ENCODE measurements around the gene RPRD2. TPM values are rescaled to one million over a fixed set of nuclear protein-coding genes. Genes with fewer than 3 reads are reported as not detected.
A peak's percentile ranks its signal among the peaks of the same experiment; 100 is the strongest.

Gene RPRD2
- total RNA-seq, 2 donors from 2014 or later = 13.2 to 17.1 TPM

GRCh38 chr1:150486966-150487762 is 123.2 kb downstream of the RPRD2 start, which contains the start of gene TARS2:
TSS of gene TARS2 (plus strand) at chr1:150487419. CDS start at chr1:150487451, 32 bp downstream.
- 0 to 1% methylated on average over 23 to 30 of the region's 30 CpGs for WGBS, 2 donors
- Histone ChIP-seq H3K4me1 (peaks cover 7% of the 10 kb centered on the region), H3K27ac (peak within 1 kb of the TSS; percentile 18 to 83 (median 56)), H3K9me3 (no peaks in the 10 kb centered on the region), H3K4me3 (peak within 1 kb of the TSS; percentile 34 to 61), H3K27me3 (no peaks in the 10 kb centered on the region), H3K36me3 (replicated peaks in 1 of 2; ENCODE audit: insufficient read depth in 1 of 2, low read depth in 2 of 2) (peaks cover 0 to 4% of the 10 kb centered on the region in 2 donors)
- ATAC-seq (peak; percentile 100), DNase-seq (peak; percentile 96 to 99 (median 98))
- intact Hi-C loops (cut with DNase I) = no loop called here
- TF ChIP-seq POLR2A (IDR thresholded peaks at IDR 0.05) (peak; percentile 18 to 81 (median 75)), CTCF (IDR thresholded peaks at IDR 0.05) (peak in 5 of 7 experiments; percentile 19 to 77 (median 67))

DNA sequence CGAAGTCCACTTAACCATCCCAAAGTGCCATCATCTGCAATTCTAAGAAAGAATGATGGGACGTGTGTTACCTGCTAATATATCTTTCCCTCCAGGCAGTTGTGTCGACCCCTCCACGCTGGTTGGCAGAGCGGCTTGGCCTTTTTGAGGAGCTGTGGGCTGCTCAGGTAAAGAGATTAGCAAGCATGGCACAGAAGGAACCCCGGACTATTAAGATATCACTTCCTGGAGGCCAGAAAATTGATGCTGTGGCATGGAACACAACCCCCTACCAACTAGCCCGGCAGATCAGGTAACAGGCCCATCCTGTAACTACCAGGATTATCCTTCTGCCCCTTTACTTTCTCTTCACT is 123.8 kb downstream of the RPRD2 start:
- DNase-seq (no peak), ATAC-seq (no peak)
- TF ChIP-seq POLR2A (IDR thresholded peaks at IDR 0.05) = no peak
- TF ChIP-seq CTCF (IDR thresholded peaks at IDR 0.05) = no peak
- Histone ChIP-seq H3K36me3 (replicated peaks in 1 of 2; ENCODE audit: insufficient read depth in 1 of 2, low read depth in 2 of 2) (peaks cover 0 to 6% of the 10 kb centered on the region in 2 donors), H3K27ac (peak overlapping the region in 2 of 4 donors; percentile 67 to 83), H3K4me3 (peak overlapping the region; percentile 34 to 61), H3K4me1 (peaks cover 7% of the 10 kb centered on the region), H3K27me3 (no peaks in the 10 kb centered on the region), H3K9me3 (no peaks in the 10 kb centered on the region)
- intact Hi-C loops (cut with DNase I) = no loop called here
- WGBS, 2 donors = 0 to 2% methylated on average over 7 of the region's 7 CpGs

- no peak for ATAC-seq
- intact Hi-C loops (cut with DNase I) = no loop called here
- no peak for TF ChIP-seq POLR2A (IDR thresholded peaks at IDR 0.05)
- no peak for TF ChIP-seq CTCF (IDR thresholded peaks at IDR 0.05)
- Histone ChIP-seq H3K36me3 (replicated peaks in 1 of 2; ENCODE audit: insufficient read depth in 1 of 2, low read depth in 2 of 2) (peaks cover 5 to 12% of the 10 kb centered on the region in 2 donors), H3K27me3 (no peaks in the 10 kb centered on the region), H3K4me3 (no peak overlapping the region), H3K9me3 (no peaks in the 10 kb centered on the region), H3K27ac (no peak overlapping the region), H3K4me1 (peaks cover under 1% of the 10 kb centered on the region)
- 93 to 96% methylated on average over 8 of the region's 8 CpGs for whole genome bisulfite sequencing, 2 donors
- no peak for DNase-seq
These were observed 129.2 kb downstream of the RPRD2 start for GRCh38 chr1:150493175-150493574.

DNA sequence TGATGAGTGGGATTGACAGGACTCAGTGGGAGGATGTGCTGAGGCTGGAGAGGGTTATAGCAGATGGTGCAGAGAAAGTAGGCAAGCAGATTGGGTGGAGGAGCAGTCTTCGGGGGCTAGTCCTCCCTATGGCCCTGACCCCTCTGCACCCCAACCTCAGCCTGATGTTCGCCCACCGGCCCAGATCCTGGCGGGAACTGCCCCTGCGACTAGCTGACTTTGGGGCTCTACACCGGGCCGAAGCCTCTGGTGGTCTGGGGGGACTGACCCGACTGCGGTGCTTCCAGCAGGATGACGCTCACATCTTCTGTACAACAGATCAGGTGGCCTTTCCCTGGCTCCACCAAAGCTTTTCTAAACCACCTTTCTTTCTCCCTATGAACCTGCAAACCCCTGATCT is 134.4 kb downstream of the RPRD2 start:
- Histone ChIP-seq H3K4me1 (no peaks in the 10 kb centered on the region), H3K27me3 (no peaks in the 10 kb centered on the region), H3K36me3 (replicated peaks in 1 of 2; ENCODE audit: insufficient read depth in 1 of 2, low read depth in 2 of 2) (peaks cover 5 to 9% of the 10 kb centered on the region in 2 donors), H3K4me3 (no peak overlapping the region), H3K9me3 (no peaks in the 10 kb centered on the region), H3K27ac (no peak overlapping the region)
- intact Hi-C loops (cut with DNase I) = no loop called here
- DNase-seq = no peak
- TF ChIP-seq CTCF (IDR thresholded peaks at IDR 0.05) = no peak
- no peak for TF ChIP-seq POLR2A (IDR thresholded peaks at IDR 0.05)
- 92% methylated on average over 10 of the region's 10 CpGs for WGBS, 2 donors
- ATAC-seq = no peak

All from body of pancreas (tissue), 4 donors.